Neural progenitor cell (in vitro differentiated cells): ENCODE results near the gene PSMA7.

Experiments
- EZH2 ChIP-seq: fragments of 200-600 bp; sonication (generic); IDR thresholded peaks from 2 replicates; pipeline ENCODE4 v1.6.1; 2017; ENCODE audit warnings: antibody characterized with exemption, mild to moderate bottlenecking, moderate library complexity
- TF ChIP-seq, protein P1 (sequence below): fragments of 200-600 bp; sonication (generic); IDR thresholded peaks from 2 replicates; pipeline ENCODE4 v1.5.1; 2017; ENCODE audit warnings: antibody characterized with exemption, mild to moderate bottlenecking

DNA sequence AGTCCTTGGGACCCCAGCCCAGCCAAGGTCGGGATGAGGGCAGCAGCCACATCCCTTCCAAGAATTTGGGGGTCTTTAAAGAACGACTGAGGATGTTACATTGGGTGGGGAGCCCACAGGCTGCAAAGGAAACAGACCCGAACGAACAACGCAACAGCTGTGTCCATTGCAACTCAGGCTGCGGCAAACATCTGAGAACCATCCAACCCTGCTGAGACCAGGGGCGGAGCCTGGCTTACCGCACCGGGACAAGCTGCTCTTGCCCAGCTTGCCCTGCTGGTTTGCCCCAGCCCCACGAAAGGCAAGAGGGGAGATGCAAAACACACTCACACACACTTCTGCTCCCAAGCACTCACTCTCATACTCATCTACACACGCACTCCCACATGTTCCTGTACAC, 56.0 kb downstream of the PSMA7 start:
- TF ChIP-seq, protein P1, sequence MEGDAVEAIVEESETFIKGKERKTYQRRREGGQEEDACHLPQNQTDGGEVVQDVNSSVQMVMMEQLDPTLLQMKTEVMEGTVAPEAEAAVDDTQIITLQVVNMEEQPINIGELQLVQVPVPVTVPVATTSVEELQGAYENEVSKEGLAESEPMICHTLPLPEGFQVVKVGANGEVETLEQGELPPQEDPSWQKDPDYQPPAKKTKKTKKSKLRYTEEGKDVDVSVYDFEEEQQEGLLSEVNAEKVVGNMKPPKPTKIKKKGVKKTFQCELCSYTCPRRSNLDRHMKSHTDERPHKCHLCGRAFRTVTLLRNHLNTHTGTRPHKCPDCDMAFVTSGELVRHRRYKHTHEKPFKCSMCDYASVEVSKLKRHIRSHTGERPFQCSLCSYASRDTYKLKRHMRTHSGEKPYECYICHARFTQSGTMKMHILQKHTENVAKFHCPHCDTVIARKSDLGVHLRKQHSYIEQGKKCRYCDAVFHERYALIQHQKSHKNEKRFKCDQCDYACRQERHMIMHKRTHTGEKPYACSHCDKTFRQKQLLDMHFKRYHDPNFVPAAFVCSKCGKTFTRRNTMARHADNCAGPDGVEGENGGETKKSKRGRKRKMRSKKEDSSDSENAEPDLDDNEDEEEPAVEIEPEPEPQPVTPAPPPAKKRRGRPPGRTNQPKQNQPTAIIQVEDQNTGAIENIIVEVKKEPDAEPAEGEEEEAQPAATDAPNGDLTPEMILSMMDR, result no peak
- no peak for TF ChIP-seq EZH2
